NB4 (cell line): ENCODE results near the gene STARD4.

Experiments used
- CTCF ChIP-seq: IDR thresholded peaks from one replicate; pipeline ENCODE4 v1.5.1; 2012; ENCODE audit warnings: low read depth, low read length
- MAX ChIP-seq: IDR thresholded peaks from 2 replicates; pipeline ENCODE4 v1.6.1; 2011; ENCODE audit warnings: low read depth, low read length
- MYC ChIP-seq: IDR thresholded peaks from 2 replicates; pipeline ENCODE4 v1.6.1; 2011; ENCODE audit warnings: low read depth, low read length
- POLR2A ChIP-seq: IDR thresholded peaks from 2 replicates; pipeline ENCODE4 v1.6.1; 2011; ENCODE audit warnings: mild to moderate bottlenecking; ENCODE audit not compliant: insufficient read length; ENCODE audit errors: extremely low read depth

- TF ChIP-seq CTCF (no peak), POLR2A (no peak), MAX (no peak), MYC (no peak)
Measured at GRCh38 chr5:111511831-111512374, 432 bp downstream of the STARD4 start.
